GM19239 (cell line): ENCODE results near the gene RUVBL1.

Experiments used
- DNase-seq: peaks from one replicate; pipeline ENCODE4 v3.0.0; 2011; ENCODE audit warnings: low spot score; ENCODE audit not compliant: insufficient read length
- FAIRE-seq: peaks from 2 replicates; lab custom pipeline; 2011; peaks lifted over from hg19 to GRCh38; lab: Jason Lieb, UNC

The RUVBL1 gene

GRCh38 chr3:128040660-128041059, 83.0 kb downstream of the RUVBL1 start:
- DNase-seq (no peak), FAIRE-seq (no peak)

GRCh38 chr3:128040041-128040440, 83.6 kb downstream of the RUVBL1 start:
- FAIRE-seq (no peak), DNase-seq (no peak)

- DNase-seq: no peak
- no peak for FAIRE-seq
Measured at GRCh38 chr3:128036119-128036518, 87.5 kb downstream of the RUVBL1 start.

GRCh38 chr3:128033102-128033501, 90.5 kb downstream of the RUVBL1 start:
- FAIRE-seq (no peak), DNase-seq (no peak)
